Upper lobe of left lung (tissue), 6 donors: Measurements from ENCODE around the gene ATP1A1. TPM values are rescaled to one million over a fixed set of nuclear protein-coding genes. Genes with fewer than 3 reads are reported as not detected.

Experiments used
- ATAC-seq, 2 donors: fragments of 200-7000 bp; cut with Tn5 transposase; one replicate each; pipeline ENCODE4 v1.9.1; 2022; ENCODE audit warnings: mild to moderate bottlenecking in 2 of 2, moderate library complexity in 2 of 2; ENCODE audit not compliant: low FRiP score in 2 of 2
- DNase-seq, 2 donors: peaks; one replicate each; pipeline ENCODE4 v3.0.0-alpha.2; 2019 to 2020
- H3K27ac ChIP-seq, 4 donors: fragments of 200-600 bp; sonication (generic); one replicate each; pipeline ENCODE4 v1.5.1; 2016 to 2019
- H3K27me3 ChIP-seq, 4 donors: fragments of 200-600 bp; sonication (generic); one replicate each; pipeline ENCODE4 v1.5.1; 2017 to 2019
- H3K36me3 ChIP-seq, 4 donors: fragments of 200-600 bp; sonication (generic); one replicate each; pipeline ENCODE4 v1.5.1; 2016 to 2019
- H3K4me1 ChIP-seq, 4 donors: fragments of 200-600 bp; sonication (generic); one replicate each; pipeline ENCODE4 v1.5.1; 2018 to 2019
- H3K4me3 ChIP-seq, 4 donors: fragments of 200-600 bp; sonication (generic); one replicate each; pipeline ENCODE4 v1.5.1; 2017 to 2019; ENCODE audit warnings: mild to moderate bottlenecking in 2 of 4, moderate library complexity in 1 of 4
- H3K9me3 ChIP-seq, 4 donors: fragments of 200-600 bp; sonication (generic); one replicate each; pipeline ENCODE4 v1.5.1; 2018 to 2019
- EP300 ChIP-seq, 4 donors: sonication (generic); formaldehyde crosslinking; IDR thresholded peaks; one replicate each; pipeline ENCODE4 v1.5.1; 2017; ENCODE audit warnings: antibody characterized with exemption in 4 of 4, control low read depth in 2 of 4
- POLR2A ChIP-seq, 4 donors: fragments of 450-650 bp; IDR thresholded peaks; one replicate each; pipeline ENCODE4 v1.5.1; 2016 to 2017; ENCODE audit warnings: antibody characterized with exemption in 4 of 4, mild to moderate bottlenecking in 2 of 4
- POLR2AphosphoS5 ChIP-seq, 2 donors: sonication (generic); formaldehyde crosslinking; IDR thresholded peaks; one replicate each; pipeline ENCODE4 v1.5.1; 2017; ENCODE audit warnings: antibody characterized with exemption in 2 of 2
- WGBS, 2 donors: methylation state at CpG; one replicate each; pipeline ENCODE4 v1.1.5; 2017 to 2018; 5-methylcytosine and 5-hydroxymethylcytosine counted together
- total RNA-seq, 6 donors: library from RNA; depleted of rRNA in 4 of 6; stranded (reverse); fragments of >200 nt in 4 of 6; gene quantifications; one replicate each; pipeline versions ENCODE4 v1.1.0 to v1.2.1, GENCODE V29; 2016 to 2021
- TF ChIP-seq, protein P1 (sequence below), 6 experiments: fragments of 450-650 bp in 4 of 6; fragments of 200-600 bp in 2 of 6; sonication (generic) in 2 of 6; IDR thresholded peaks; one replicate each; pipeline ENCODE4 v1.5.1; 2016 to 2019; ENCODE audit warnings: antibody characterized with exemption in 6 of 6
- donor health status: DM: no; HTN: no; CAD: no; lungs with moderate emphysema.
- donor health status: DM: no; HTN: yes; CAD: no; lungs with severe emphysema.

Gene ATP1A1
- total RNA-seq, 6 donors from 2014 or later = 383 to 829 (median 696) TPM

DNA sequence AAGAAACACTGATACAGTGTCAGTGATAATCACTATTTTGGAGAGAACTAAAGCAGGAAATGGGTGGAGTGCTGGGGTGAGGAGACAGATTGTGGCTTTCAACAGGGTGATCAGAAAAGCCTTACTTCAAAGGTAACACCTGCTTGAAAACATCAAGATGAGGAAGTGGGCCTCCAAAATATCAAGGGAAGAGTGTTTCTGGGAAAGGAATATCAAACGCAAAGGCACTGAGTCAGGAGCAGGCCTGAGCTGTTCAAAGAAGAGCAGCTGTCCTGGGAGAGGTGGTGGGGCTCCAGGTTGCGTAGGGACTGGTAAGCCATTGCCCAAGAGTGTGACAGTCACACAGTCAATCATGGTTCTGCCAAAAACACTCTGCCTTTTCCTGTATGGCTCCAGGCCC is 47.1 kb upstream of the ATP1A1 start:
- no peaks in the 10 kb centered on the region for H3K36me3 ChIP-seq
- H3K4me3 ChIP-seq = no peak overlapping the region
- WGBS, 2 donors = 35 to 74% methylated on average over 2 of the region's 2 CpGs
- ATAC-seq (no peak), DNase-seq (no peak)
- no peaks in the 10 kb centered on the region for H3K9me3 ChIP-seq
- peak overlapping the region in 1 of 4 donors; percentile 55 for H3K27ac ChIP-seq
- no peaks in the 10 kb centered on the region for H3K27me3 ChIP-seq
- peaks cover 8 to 23% (median 11%) of the 10 kb centered on the region in 4 donors for H3K4me1 ChIP-seq
- TF ChIP-seq EP300 (IDR thresholded peaks at IDR 0.05) (no peak), POLR2AphosphoS5 (IDR thresholded peaks at IDR 0.05) (no peak), POLR2A (IDR thresholded peaks at IDR 0.05) (no peak)
- TF ChIP-seq, protein P1, sequence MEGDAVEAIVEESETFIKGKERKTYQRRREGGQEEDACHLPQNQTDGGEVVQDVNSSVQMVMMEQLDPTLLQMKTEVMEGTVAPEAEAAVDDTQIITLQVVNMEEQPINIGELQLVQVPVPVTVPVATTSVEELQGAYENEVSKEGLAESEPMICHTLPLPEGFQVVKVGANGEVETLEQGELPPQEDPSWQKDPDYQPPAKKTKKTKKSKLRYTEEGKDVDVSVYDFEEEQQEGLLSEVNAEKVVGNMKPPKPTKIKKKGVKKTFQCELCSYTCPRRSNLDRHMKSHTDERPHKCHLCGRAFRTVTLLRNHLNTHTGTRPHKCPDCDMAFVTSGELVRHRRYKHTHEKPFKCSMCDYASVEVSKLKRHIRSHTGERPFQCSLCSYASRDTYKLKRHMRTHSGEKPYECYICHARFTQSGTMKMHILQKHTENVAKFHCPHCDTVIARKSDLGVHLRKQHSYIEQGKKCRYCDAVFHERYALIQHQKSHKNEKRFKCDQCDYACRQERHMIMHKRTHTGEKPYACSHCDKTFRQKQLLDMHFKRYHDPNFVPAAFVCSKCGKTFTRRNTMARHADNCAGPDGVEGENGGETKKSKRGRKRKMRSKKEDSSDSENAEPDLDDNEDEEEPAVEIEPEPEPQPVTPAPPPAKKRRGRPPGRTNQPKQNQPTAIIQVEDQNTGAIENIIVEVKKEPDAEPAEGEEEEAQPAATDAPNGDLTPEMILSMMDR (IDR thresholded peaks at IDR 0.05) = no peak

DNA sequence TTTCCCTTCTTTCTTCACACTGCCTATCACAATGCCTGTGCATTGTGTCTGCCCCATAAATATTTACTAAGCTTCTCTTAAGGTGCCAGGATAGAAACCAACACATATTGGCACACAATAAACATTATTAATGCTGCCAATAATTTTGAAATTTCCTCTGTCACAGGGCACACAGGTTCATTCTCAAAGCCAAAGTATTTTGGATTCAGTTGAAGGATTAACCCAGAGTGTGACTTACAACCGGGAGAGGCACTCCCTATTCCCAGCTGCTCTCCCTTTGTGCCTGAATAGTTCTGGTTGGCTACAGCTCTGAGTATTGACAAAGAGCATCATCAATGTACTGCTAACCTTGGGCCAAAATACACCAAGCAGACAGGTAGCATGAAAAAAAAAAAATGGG is 46.6 kb upstream of the ATP1A1 start:
- 69 to 85% methylated on average over 1 of the region's 1 CpG for WGBS, 2 donors
- H3K4me3 ChIP-seq = no peak overlapping the region
- H3K27me3 ChIP-seq = no peaks in the 10 kb centered on the region
- TF ChIP-seq, protein P1 (IDR thresholded peaks at IDR 0.05) = no peak
- TF ChIP-seq POLR2A (IDR thresholded peaks at IDR 0.05) (no peak), POLR2AphosphoS5 (IDR thresholded peaks at IDR 0.05) (no peak), EP300 (IDR thresholded peaks at IDR 0.05) (no peak)
- peaks cover 8 to 26% (median 13%) of the 10 kb centered on the region in 4 donors for H3K4me1 ChIP-seq
- H3K27ac ChIP-seq = no peak overlapping the region
- DNase-seq (no peak), ATAC-seq (no peak)
- no peaks in the 10 kb centered on the region for H3K36me3 ChIP-seq
- no peaks in the 10 kb centered on the region for H3K9me3 ChIP-seq

DNA sequence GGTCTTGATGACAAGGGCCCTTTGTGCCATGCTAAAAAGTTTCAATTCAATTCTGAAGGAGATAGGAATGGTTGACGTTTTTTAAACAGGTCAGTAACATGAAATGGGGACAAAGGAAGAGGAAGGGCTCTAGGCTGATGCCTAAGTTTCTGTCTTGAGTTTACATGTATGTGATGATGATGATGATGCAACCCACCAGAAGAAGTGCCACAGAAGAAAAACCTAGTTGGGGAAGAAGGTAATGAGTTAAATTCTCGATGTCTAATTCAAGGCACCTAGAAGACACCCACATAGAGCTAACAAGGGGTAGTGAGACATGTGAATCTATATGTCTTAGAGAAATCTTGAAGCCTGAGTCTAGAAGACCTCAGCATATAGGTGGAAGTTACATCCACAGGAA is 44.4 kb upstream of the ATP1A1 start:
- no peaks in the 10 kb centered on the region for H3K36me3 ChIP-seq
- peaks cover 10 to 29% (median 13%) of the 10 kb centered on the region in 4 donors for H3K4me1 ChIP-seq
- no peak for ATAC-seq
- DNase-seq = no peak
- no peak overlapping the region for H3K4me3 ChIP-seq
- H3K27ac ChIP-seq = no peak overlapping the region
- TF ChIP-seq, protein P1 (IDR thresholded peaks at IDR 0.05) = no peak
- TF ChIP-seq POLR2A (IDR thresholded peaks at IDR 0.05) (no peak), POLR2AphosphoS5 (IDR thresholded peaks at IDR 0.05) (no peak), EP300 (IDR thresholded peaks at IDR 0.05) (no peak)
- 88 to 89% methylated on average over 2 of the region's 2 CpGs for WGBS, 2 donors
- no peaks in the 10 kb centered on the region for H3K27me3 ChIP-seq
- no peaks in the 10 kb centered on the region for H3K9me3 ChIP-seq

DNA sequence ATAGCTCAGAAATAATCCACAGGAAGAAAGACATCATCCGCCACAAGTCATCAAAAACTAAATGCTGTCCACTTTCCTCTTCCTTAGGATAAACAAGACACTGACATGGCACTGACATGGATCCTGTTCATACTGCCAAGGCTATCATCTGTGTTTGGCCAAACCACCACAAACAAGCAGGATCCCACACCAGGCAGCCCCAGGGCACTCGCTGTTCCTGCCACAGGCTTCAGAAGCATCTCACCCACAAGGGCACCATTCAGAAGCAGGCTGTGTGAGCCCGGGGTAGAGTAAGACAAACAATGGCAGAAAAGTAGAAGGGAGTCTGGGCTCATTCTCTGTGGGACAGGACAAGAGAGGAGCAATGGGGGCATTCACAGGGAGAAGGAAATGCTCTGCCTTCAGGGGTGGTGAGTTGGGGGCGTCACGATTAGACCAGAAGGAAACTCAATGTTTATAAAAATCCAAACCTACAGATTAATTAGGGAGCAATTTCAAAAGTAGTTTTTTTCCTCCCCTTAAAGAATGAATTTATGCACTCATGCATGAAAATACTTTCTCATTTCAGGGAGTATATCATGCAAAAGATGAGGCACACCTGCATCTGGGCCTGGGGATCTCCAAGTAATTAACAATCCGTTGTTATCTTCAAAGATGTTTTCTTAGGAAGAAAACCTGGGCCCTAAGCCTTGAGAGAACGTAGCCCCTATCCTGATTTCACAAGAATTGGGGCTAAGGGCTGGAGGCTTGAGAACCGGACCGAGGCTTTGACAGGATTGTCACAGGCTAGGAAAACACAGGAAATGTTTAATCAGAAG is 43.3 kb upstream of the ATP1A1 start:
- ATAC-seq (no peak), DNase-seq (no peak)
- H3K9me3 ChIP-seq = no peaks in the 10 kb centered on the region
- peaks cover 12 to 33% (median 20%) of the 10 kb centered on the region in 4 donors for H3K4me1 ChIP-seq
- H3K27ac ChIP-seq = peak overlapping the region; percentile 54 to 76 (median 67)
- no peak overlapping the region for H3K4me3 ChIP-seq
- TF ChIP-seq POLR2A (IDR thresholded peaks at IDR 0.05) (no peak), EP300 (IDR thresholded peaks at IDR 0.05) (no peak), POLR2AphosphoS5 (IDR thresholded peaks at IDR 0.05) (no peak)
- TF ChIP-seq, protein P1 (IDR thresholded peaks at IDR 0.05) = no peak
- 60 to 62% methylated on average over 9 of the region's 9 CpGs for WGBS, 2 donors
- H3K27me3 ChIP-seq = no peaks in the 10 kb centered on the region
- no peaks in the 10 kb centered on the region for H3K36me3 ChIP-seq

DNA sequence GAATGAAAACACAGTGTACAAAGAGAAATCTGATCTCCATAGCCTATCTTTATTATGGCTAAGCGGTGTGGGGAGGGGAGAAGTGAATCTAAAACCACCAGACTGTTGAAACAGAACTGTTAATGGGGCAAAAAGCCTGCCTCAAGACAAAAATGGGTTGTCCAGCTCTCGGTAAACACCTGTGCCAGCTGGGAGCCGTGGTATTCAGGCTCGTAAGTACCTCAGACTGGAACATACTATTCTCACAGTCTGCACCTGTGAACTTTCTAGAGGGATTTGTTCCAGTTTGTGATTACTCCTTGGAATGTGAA is 42.7 kb upstream of the ATP1A1 start:
- H3K27ac ChIP-seq = peak overlapping the region; percentile 54 to 76 (median 67)
- 53 to 54% methylated on average over 4 of the region's 4 CpGs for WGBS, 2 donors
- no peak overlapping the region for H3K4me3 ChIP-seq
- TF ChIP-seq POLR2A (IDR thresholded peaks at IDR 0.05) (no peak), EP300 (IDR thresholded peaks at IDR 0.05) (peak in 2 of 4 donors; percentile 36 to 66), POLR2AphosphoS5 (IDR thresholded peaks at IDR 0.05) (peak in 1 of 2 donors; percentile 14)
- TF ChIP-seq, protein P1 (IDR thresholded peaks at IDR 0.05) = no peak
- peak in 1 of 2 donors; percentile 78 for DNase-seq
- no peaks in the 10 kb centered on the region for H3K36me3 ChIP-seq
- peaks cover 12 to 33% (median 22%) of the 10 kb centered on the region in 4 donors for H3K4me1 ChIP-seq
- peak; percentile 45 to 84 for ATAC-seq
- H3K9me3 ChIP-seq = no peaks in the 10 kb centered on the region
- H3K27me3 ChIP-seq = no peaks in the 10 kb centered on the region
